Fibroblast of villous mesenchyme (primary cell): Measurements from ENCODE around the gene DCAF7. TPM values are rescaled to one million over a fixed set of nuclear protein-coding genes. Genes with fewer than 3 reads are reported as not detected.

Experiments
- DNase-seq: peaks from one replicate; pipeline ENCODE4 v3.0.0-alpha.2; 2010; ENCODE audit warnings: low read depth
- H3K4me3 ChIP-seq: 2 replicates; pipeline ENCODE4 v1.5.1; 2011; ENCODE audit warnings: low read depth, mild to moderate bottlenecking, low read length
- CTCF ChIP-seq: IDR thresholded peaks from 2 replicates; pipeline ENCODE4 v1.5.1; 2012; ENCODE audit warnings: low read depth, mild to moderate bottlenecking, low read length; ENCODE audit not compliant: insufficient read depth
- total RNA-seq: library from RNA; depleted of rRNA; stranded (reverse); fragments of >200 nt; gene quantifications from 2 replicates; pipeline ENCODE4 v1.2.3, GENCODE V29; 2012

DCAF7 gene
- total RNA-seq, 1 donor, result 52.7 TPM

- DNase-seq, result no peak
- no peak for TF ChIP-seq CTCF
- no peak overlapping the region for H3K4me3 ChIP-seq
Observed at GRCh38 chr17:63568563-63568962, 18.3 kb downstream of the DCAF7 start.

GRCh38 chr17:63571632-63572310 lies 21.5 kb downstream of the DCAF7 start:
- no peak overlapping the region for H3K4me3 ChIP-seq
- DNase-seq, result peak; percentile 78
- no peak for TF ChIP-seq CTCF

- H3K4me3 ChIP-seq, result no peak overlapping the region
- TF ChIP-seq CTCF, result peak; percentile 43
- DNase-seq, result no peak
Observed at GRCh38 chr17:63573634-63574033, 23.4 kb downstream of the DCAF7 start.

- TF ChIP-seq CTCF, result no peak
- DNase-seq, result no peak
- no peak overlapping the region for H3K4me3 ChIP-seq
Observed at GRCh38 chr17:63578027-63578768, 27.9 kb downstream of the DCAF7 start.

- no peak for TF ChIP-seq CTCF
- no peak for DNase-seq
- no peak overlapping the region for H3K4me3 ChIP-seq
Observed at GRCh38 chr17:63578769-63579111, 28.5 kb downstream of the DCAF7 start.

GRCh38 chr17:63579633-63580032 lies 29.4 kb downstream of the DCAF7 start:
- no peak overlapping the region for H3K4me3 ChIP-seq
- DNase-seq, result no peak
- TF ChIP-seq CTCF, result no peak
